ENCODE measurements around the gene RCL1. TPM values are rescaled to one million over a fixed set of nuclear protein-coding genes. Genes with fewer than 3 reads are reported as not detected.
"Not testable (repeated sequence)": the region's sequence is repeated elsewhere in the genome, so short reads cannot be mapped to it uniquely, and the experiment has no call there.

RCL1 gene
- total RNA-seq = 10.7 and 18.3 TPM in 2 replicates

DNA sequence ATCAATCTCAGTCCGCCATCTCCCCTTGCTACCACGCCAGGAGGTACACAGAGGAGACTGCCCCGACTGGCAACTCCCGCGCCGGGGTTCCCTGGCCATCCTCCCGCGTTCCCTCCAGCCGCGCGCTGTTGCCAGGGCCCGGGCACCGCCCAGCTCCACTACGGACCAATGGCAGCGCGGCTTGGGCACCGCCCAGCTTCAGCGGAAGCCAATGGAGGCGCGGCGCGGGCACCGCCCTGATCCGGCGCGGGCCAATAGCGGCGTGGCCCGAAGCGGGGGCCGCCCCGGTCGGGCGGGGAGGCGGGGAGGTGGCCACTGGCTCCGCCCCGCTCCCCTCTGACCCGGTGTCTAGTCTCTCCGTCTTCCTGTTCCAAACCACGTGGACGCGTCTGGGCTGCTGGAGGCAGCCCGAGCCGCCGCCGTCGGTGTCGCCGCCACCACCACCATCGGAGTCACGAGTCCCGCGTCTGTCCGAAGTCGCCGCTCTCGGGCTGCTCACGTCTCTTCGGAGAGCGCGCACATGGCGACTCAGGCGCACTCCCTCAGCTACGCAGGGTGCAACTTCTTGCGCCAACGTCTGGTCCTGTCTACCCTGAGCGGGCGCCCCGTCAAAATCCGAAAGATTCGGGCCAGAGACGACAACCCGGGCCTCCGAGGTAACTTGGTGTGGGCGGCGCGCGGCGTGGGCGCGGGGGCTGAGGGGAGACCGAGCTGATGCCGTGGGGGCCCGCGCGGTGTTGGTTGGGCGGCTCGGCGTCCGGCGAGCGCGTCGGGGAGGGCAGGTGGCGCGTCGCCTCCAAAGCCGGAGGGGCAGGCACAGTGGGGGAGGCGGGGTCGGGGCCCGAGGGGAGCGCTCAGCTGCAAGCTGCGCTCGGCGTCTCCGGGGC, at the start of gene RCL1:
RCL1 (plus strand) TSS at position 373 of the 887 bp plus-strand sequence; CDS start at position 521, 148 bp downstream.
- no peak for DNase-seq (ENCODE audit: extremely low read depth, low read depth, low spot score)

GRCh38 chr9:4743131-4743875, 49.4 kb upstream of the RCL1 start:
- DNase-seq (ENCODE audit: extremely low read depth, low read depth, low spot score) = no peak

GRCh38 chr9:4746278-4747030, 46.3 kb upstream of the RCL1 start:
- DNase-seq (ENCODE audit: extremely low read depth, low read depth, low spot score) = no peak

- DNase-seq (ENCODE audit: extremely low read depth, low read depth, low spot score) = no peak
Measured at GRCh38 chr9:4748612-4749011, 44.1 kb upstream of the RCL1 start.

- DNase-seq (ENCODE audit: extremely low read depth, low read depth, low spot score) = peak; percentile 29
Measured at GRCh38 chr9:4750023-4750673, 42.6 kb upstream of the RCL1 start.

GRCh38 chr9:4754530-4754929, 38.2 kb upstream of the RCL1 start:
- DNase-seq (ENCODE audit: extremely low read depth, low read depth, low spot score) = not testable (repeated sequence)

DNA sequence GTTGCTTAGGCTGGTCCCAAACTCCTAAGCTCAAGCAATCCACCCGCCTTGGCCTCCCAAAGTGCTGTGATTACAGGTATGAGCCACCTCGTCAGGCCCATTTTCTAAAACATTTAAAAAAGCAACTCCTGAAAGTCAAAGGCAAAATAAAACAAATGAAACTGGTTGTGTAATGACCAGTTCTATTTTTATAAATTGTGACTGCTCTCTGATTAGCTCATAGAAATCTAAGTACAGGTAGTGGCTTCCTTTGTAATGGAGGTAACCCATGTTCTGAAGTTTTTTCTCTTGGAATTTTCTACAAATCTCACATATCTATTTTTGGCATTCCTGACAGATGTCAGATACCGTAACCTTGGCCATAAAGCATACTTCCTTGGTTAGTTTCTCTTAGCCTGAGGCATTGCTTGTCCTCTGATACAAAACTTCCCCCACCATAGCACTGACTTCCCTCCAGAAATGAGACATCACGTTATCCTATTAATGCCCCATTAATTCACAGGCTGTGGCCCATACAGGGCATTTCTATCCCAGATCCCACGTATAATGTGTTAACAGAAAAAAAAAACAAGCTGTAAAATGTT, 37.6 kb upstream of the RCL1 start:
- no peak for DNase-seq (ENCODE audit: extremely low read depth, low read depth, low spot score)

- DNase-seq (ENCODE audit: extremely low read depth, low read depth, low spot score) = no peak
Measured at GRCh38 chr9:4756420-4756819, 36.3 kb upstream of the RCL1 start.

DNA sequence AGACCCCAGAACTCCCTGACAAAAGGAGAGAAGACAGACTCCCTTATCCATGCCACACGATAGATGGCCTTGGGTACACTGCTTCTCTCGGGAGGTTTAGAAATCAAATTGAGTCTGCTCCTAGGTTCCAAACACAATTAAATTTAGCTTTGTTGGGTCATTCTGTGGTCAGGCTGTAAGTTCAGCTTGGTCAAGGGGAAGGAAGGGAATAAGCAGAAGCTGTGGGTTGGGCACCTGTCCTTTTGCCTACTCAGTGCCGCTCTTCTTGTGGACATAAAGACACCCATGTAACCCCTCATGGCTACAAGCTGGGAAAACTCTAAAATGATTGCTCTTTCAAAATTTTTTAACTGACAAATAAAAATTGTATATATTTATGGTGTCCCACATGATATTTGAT, 32.6 kb upstream of the RCL1 start:
- DNase-seq (ENCODE audit: extremely low read depth, low read depth, low spot score) = no peak

DNA sequence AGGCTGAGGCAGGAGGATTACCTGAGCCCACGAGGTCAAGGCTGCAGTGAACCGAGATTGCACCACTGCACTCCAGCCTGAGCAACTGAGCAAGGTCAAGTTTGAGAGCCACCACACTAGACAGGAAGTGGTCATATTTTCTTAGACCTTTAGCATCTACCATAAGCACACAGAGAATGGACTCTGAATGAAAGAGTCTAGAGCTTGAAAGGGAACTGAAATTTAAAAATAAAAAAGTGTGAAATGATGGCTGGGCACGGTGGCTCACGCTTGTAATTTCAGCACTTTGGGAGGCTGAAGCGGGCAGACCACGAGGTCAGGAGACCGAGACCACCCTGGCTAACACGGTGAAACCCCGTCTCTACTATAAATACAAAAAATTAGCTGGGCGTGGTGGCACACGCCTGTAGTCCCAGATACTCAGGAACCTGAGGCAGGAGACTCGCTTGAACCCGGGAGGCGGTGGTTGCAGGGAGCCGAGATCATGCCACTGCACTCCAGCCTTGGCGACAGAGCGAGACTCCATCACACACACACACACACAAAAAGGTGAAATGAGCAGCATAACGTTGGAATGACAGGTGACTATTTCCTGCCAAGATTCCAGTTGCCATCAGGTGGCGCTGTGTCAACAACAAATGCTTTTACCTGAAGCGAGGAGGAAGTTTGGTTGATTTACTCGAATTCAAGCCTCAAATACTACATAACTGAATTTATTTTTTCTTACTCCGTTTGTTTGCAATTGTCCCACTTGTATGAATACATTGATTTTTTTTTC, 30.4 kb upstream of the RCL1 start:
- DNase-seq (ENCODE audit: extremely low read depth, low read depth, low spot score) = peak; percentile 39

DNA sequence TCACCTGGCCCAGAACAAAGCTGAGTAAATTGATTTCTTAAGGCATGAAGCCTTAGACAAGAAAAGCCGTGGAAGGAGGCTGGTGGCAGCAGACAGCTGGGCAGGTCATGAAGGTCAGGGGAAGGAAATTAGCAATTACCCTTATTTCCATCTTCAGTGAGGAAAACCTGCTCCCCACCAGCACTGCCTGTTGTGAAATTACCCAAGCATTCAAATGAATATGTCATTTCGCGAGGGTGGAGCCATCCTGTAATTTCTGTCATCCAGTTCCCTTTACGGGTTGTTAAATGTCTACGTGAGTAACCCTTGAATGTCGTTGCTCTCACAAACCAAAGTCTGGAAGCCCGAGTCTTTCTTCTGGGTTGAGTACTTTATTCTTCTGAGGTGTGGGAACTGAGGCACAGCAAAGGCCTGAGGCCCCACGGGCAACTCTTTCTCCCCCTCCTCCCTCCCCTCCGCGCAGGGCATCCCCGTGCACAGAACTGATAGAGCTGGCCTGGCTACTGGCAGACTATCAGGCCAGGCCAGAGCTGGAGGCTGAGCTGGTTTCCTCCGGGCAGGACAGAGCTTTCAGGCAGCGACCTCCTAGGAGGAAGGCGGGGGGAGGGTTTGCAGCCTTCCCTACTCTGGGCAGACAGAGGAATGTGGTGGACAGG, 29.7 kb upstream of the RCL1 start:
- DNase-seq (ENCODE audit: extremely low read depth, low read depth, low spot score) = peak; percentile 25

GRCh38 chr9:4764033-4764432, 28.7 kb upstream of the RCL1 start:
- no peak for DNase-seq (ENCODE audit: extremely low read depth, low read depth, low spot score)

GRCh38 chr9:4768681-4769080, 24.1 kb upstream of the RCL1 start:
- DNase-seq (ENCODE audit: extremely low read depth, low read depth, low spot score) = no peak

DNA sequence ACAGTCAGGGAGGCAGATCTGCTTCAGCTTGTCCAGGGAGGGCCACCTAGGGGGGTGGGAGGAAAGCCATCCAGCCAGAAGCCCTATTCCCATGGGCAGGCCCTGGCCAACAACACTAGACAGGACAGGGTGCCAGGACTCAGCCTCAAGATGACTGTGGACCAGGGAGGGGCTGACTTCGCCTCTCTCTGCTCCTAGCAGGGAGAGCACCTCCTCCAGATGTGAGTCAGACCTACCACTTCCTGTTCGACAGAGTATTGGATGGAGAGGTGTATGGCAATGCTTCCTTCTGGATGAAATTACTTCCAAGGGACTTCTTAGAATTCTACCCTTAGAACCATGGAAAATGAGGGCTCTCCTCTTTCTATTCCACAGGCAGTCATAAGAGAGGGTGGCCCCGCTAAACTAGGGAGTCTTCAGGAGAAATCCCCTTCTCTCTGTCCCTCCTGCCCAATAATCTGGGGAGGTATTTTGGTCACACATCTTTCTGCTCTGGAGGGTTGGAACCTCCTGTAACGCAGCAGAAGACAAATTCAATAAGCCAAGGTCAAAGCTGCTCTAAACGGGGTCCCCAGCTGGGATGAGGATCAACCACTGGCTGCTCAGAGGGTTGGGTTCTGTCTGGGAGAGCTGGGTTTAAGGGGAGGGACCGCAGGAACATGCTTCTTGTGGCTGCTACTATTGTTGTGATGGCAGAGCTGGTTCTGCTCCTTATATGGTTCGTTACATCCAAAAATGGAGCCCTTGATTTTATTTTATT, 23.2 kb upstream of the RCL1 start:
- DNase-seq (ENCODE audit: extremely low read depth, low read depth, low spot score) = no peak

GRCh38 chr9:4771788-4772187, 21.0 kb upstream of the RCL1 start:
- no peak for DNase-seq (ENCODE audit: extremely low read depth, low read depth, low spot score)

- DNase-seq (ENCODE audit: extremely low read depth, low read depth, low spot score) = no peak
Measured at GRCh38 chr9:4774209-4774608, 18.5 kb upstream of the RCL1 start.

- DNase-seq (ENCODE audit: extremely low read depth, low read depth, low spot score) = not testable (repeated sequence)
Measured at GRCh38 chr9:4774958-4775357, 17.8 kb upstream of the RCL1 start.

DNA sequence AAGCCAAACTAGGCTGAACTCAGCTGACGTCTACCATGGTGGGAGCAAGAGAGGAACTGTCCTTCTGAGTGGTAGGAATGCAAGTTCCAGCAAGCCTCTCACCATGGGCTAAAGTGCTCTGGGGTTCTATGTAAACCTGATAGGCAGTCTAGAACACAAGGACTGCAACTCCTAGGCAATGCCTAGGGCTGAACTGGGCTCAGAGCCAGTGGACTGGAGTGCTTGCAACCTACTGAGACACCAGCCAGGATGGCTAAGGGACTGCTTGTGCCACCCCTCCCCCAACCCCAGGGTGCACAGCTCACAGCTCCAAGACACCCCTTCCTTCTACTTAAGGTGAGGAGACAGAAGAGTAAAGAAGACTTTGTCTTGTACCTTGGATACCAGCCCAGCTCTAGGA, 12.1 kb upstream of the RCL1 start:
- DNase-seq (ENCODE audit: extremely low read depth, low read depth, low spot score) = no peak
